Measurements from ENCODE around the gene POU6F2. TPM values are rescaled to one million over a fixed set of nuclear protein-coding genes. Genes with fewer than 3 reads are reported as not detected.

The POU6F2 gene
- total RNA-seq, 1 experiment from 2014 or later, result 0.64 TPM

GRCh38 chr7:39365751-39366295, 388.1 kb downstream of the POU6F2 start:
- DNase-seq, result no peak
- H3K4me1 Mint-ChIP-seq (ENCODE audit: low read depth, unreplicated experiment), result peaks cover 24% of the 10 kb centered on the region

GRCh38 chr7:39367451-39367850, 389.7 kb downstream of the POU6F2 start:
- DNase-seq, result no peak
- H3K4me3 Mint-ChIP-seq (ENCODE audit: low read depth, unreplicated experiment), result no peak overlapping the region
- peaks cover 3% of the 10 kb centered on the region for H3K9me3 Mint-ChIP-seq (ENCODE audit: low read depth, unreplicated experiment)
- BruUV-seq (replicated peaks), result no TSS peak
- no peaks in the 10 kb centered on the region for H3K36me3 Mint-ChIP-seq (ENCODE audit: insufficient read depth, unreplicated experiment)
- CTCF ChIA-PET, result no interaction called here
- no peaks in the 10 kb centered on the region for H3K27me3 Mint-ChIP-seq (ENCODE audit: unreplicated experiment)
- TF ChIP-seq, protein P1, sequence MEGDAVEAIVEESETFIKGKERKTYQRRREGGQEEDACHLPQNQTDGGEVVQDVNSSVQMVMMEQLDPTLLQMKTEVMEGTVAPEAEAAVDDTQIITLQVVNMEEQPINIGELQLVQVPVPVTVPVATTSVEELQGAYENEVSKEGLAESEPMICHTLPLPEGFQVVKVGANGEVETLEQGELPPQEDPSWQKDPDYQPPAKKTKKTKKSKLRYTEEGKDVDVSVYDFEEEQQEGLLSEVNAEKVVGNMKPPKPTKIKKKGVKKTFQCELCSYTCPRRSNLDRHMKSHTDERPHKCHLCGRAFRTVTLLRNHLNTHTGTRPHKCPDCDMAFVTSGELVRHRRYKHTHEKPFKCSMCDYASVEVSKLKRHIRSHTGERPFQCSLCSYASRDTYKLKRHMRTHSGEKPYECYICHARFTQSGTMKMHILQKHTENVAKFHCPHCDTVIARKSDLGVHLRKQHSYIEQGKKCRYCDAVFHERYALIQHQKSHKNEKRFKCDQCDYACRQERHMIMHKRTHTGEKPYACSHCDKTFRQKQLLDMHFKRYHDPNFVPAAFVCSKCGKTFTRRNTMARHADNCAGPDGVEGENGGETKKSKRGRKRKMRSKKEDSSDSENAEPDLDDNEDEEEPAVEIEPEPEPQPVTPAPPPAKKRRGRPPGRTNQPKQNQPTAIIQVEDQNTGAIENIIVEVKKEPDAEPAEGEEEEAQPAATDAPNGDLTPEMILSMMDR (IDR thresholded peaks at IDR 0.05; ENCODE audit: unreplicated experiment), result no peak
- no peak overlapping the region for H3K27ac Mint-ChIP-seq (ENCODE audit: unreplicated experiment)
- H3K4me1 Mint-ChIP-seq (ENCODE audit: low read depth, unreplicated experiment), result peaks cover 15% of the 10 kb centered on the region
- intact Hi-C loops (cut with micrococcal nuclease; ENCODE audit: unreplicated experiment), result no loop called here

More at GRCh38 chr7:39365751-39366295, 388.1 kb downstream of the POU6F2 start:
- CTCF ChIA-PET, result no interaction called here
- no peaks in the 10 kb centered on the region for H3K36me3 Mint-ChIP-seq (ENCODE audit: insufficient read depth, unreplicated experiment)
- H3K9me3 Mint-ChIP-seq (ENCODE audit: low read depth, unreplicated experiment), result peaks cover 3% of the 10 kb centered on the region
- TF ChIP-seq, protein P1 (IDR thresholded peaks at IDR 0.05; ENCODE audit: unreplicated experiment), result no peak
- no TSS peak for BruUV-seq (replicated peaks)
- no peak overlapping the region for H3K27ac Mint-ChIP-seq (ENCODE audit: unreplicated experiment)
- intact Hi-C loops (cut with micrococcal nuclease; ENCODE audit: unreplicated experiment), result no loop called here
- H3K27me3 Mint-ChIP-seq (ENCODE audit: unreplicated experiment), result no peaks in the 10 kb centered on the region
- H3K4me3 Mint-ChIP-seq (ENCODE audit: low read depth, unreplicated experiment), result no peak overlapping the region

DNA sequence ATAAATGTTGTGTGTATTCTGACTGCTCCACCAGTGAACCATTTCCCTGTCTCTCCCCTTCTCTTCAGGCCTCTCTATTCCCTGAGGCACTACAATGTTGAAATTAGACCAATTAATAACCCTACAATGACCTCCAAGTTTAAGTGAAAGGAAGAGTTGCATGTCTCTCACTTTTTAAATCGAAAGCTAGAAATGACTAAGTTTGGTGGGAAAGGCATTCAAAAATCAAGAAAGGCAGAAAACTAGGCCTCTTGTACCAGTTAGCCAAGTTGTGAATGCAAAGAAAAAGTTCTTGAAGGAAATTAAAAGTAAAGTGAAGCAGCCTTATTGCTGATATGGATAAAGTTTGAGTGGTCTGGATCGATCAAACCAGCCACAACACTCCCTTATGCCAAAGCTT, 390.2 kb downstream of the POU6F2 start:
- Mint-ChIP-seq H3K4me1 (ENCODE audit: low read depth, unreplicated experiment) (peaks cover 10% of the 10 kb centered on the region), H3K36me3 (ENCODE audit: insufficient read depth, unreplicated experiment) (no peaks in the 10 kb centered on the region), H3K27me3 (ENCODE audit: unreplicated experiment) (no peaks in the 10 kb centered on the region), H3K27ac (ENCODE audit: unreplicated experiment) (no peak overlapping the region), H3K9me3 (ENCODE audit: low read depth, unreplicated experiment) (peaks cover 3% of the 10 kb centered on the region), H3K4me3 (ENCODE audit: low read depth, unreplicated experiment) (no peak overlapping the region)
- no peak for DNase-seq
- no TSS peak for BruUV-seq (replicated peaks)
- intact Hi-C loops (cut with micrococcal nuclease; ENCODE audit: unreplicated experiment), result no loop called here
- CTCF ChIA-PET, result no interaction called here
- TF ChIP-seq, protein P1 (IDR thresholded peaks at IDR 0.05; ENCODE audit: unreplicated experiment), result no peak

DNA sequence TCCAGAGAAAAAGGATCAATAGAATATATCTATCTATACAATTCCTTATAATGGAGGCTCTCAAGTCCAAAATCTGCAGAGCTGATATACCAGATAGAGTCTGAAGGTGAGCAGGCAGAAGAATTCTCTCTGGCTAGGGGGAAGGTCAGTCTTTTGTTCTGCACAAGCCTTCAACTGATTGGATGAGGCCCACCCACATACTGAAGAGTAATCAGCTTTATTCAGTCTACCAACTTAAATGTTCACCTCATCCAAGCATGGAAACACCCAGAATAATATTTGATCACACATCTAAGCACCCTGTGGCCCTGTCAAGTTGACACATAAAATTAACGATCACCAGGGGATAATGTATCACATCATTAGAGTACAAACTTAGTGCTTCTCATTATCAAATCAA, 394.7 kb downstream of the POU6F2 start:
- Mint-ChIP-seq H3K27ac (ENCODE audit: unreplicated experiment) (no peak overlapping the region), H3K27me3 (ENCODE audit: unreplicated experiment) (peaks cover 26% of the 10 kb centered on the region)
- intact Hi-C loops (cut with micrococcal nuclease; ENCODE audit: unreplicated experiment), result no loop called here

More for the DNA sequence above, 394.7 kb downstream of the POU6F2 start:
- Mint-ChIP-seq H3K36me3 (ENCODE audit: insufficient read depth, unreplicated experiment) (no peaks in the 10 kb centered on the region), H3K4me3 (ENCODE audit: low read depth, unreplicated experiment) (no peak overlapping the region), H3K9me3 (ENCODE audit: low read depth, unreplicated experiment) (peaks cover 3% of the 10 kb centered on the region), H3K4me1 (ENCODE audit: low read depth, unreplicated experiment) (no peaks in the 10 kb centered on the region)
- no peak for DNase-seq
- BruUV-seq (replicated peaks), result no TSS peak
- CTCF ChIA-PET, result no interaction called here
- TF ChIP-seq, protein P1 (IDR thresholded peaks at IDR 0.05; ENCODE audit: unreplicated experiment), result no peak
